Adrenal gland (tissue), 12 donors: ENCODE data around the gene LUC7L3. TPM values are rescaled to one million over a fixed set of nuclear protein-coding genes. Genes with fewer than 3 reads are reported as not detected.

Experiments
- DNase-seq, 7 donors: peaks; one replicate each; pipeline ENCODE4 v3.0.0-alpha.2; 2019 to 2020
- H3K27ac ChIP-seq, 5 donors: fragments of 200-600 bp; sonication (generic) in 4 of 5; 1 replicate in 3 of 5; 2 replicates in 2 of 5; pipeline versions ENCODE4 v1.5.1 to v1.8.0; 2016 to 2020; ENCODE audit warnings: mild to moderate bottlenecking in 1 of 5
- H3K27me3 ChIP-seq: fragments of 200-600 bp; 2 replicates; pipeline ENCODE4 v1.8.0; 2021
- H3K36me3 ChIP-seq, 2 donors: fragments of 200-600 bp; replicated peaks in 1 of 2; 1 replicate in 1 of 2; 2 replicates in 1 of 2; pipeline versions ENCODE4 v1.5.1 to v1.8.0; 2018 to 2022
- H3K4me1 ChIP-seq, 2 donors: fragments of 200-600 bp; replicated peaks in 1 of 2; 1 replicate in 1 of 2; 2 replicates in 1 of 2; pipeline versions ENCODE4 v1.5.1 to v1.8.0; 2018 to 2021
- H3K4me3 ChIP-seq, 4 donors: fragments of 200-600 bp; sonication (generic) in 3 of 4; one replicate each; pipeline ENCODE4 v1.5.1; 2016 to 2018
- H3K9me3 ChIP-seq, 3 donors: fragments of 200-600 bp; sonication (generic) in 1 of 3; replicated peaks in 1 of 3; 1 replicate in 2 of 3; 2 replicates in 1 of 3; pipeline versions ENCODE4 v1.5.1 to v1.8.0; 2016 to 2021
- POLR2A ChIP-seq, 2 donors: fragments of 450-650 bp; IDR thresholded peaks; one replicate each; pipeline ENCODE4 v1.6.1; 2017; ENCODE audit warnings: antibody characterized with exemption in 2 of 2, mild to moderate bottlenecking in 2 of 2, moderate library complexity in 1 of 2
- WGBS, 4 donors: extraction: QIAGEN DNeasy Blood & Tissue Kit in 2 of 4; methylation state at CpG; one replicate each; pipeline versions ENCODE4 v1.1.5 to v1.1.7; 2013 to 2017; 5-methylcytosine and 5-hydroxymethylcytosine counted together
- intact Hi-C, 2 donors: fragments of 100-400 bp; cut with DNase I; formaldehyde crosslinking; loops; one replicate each; pipeline versions ENCODE4 v1.14.1 to v1.15.0; 2022 to 2023
- polyA plus RNA-seq, 3 donors: library from polyadenylated mRNA; stranded (reverse); fragments of 200-250 nt in 2 of 3; fragments of 350-450 nt in 1 of 3; fragmentation: Illumina TruSeq in 1 of 3; extraction: RNeasy Lipid Tissue Mini Kit (QIAGEN cat#74804) in 1 of 3; gene quantifications; one replicate each; pipeline ENCODE4 v1.2.3, GENCODE V29; 2013 to 2014
- total RNA-seq, 9 donors: library from RNA; depleted of rRNA in 4 of 9; stranded (reverse); fragments of >200 nt in 4 of 9; fragments of 120-200 nt in 1 of 9; fragmentation: NEBNext Ultra II Directional in 1 of 9; extraction: Animal tissue kit (Norgen Biotek cat#: 25700) in 1 of 9; gene quantifications; one replicate each; pipeline versions ENCODE4 v1.1.0 to v1.2.4, GENCODE V29; 2013 to 2023
- TF ChIP-seq, protein P1 (sequence below), 6 experiments: fragments of 450-650 bp in 4 of 6; fragments of 200-600 bp in 2 of 6; sonication (generic) in 1 of 6; IDR thresholded peaks; 1 replicate in 5 of 6; 2 replicates in 1 of 6; pipeline versions ENCODE4 v1.5.1 to v1.8.0; 2016 to 2021; ENCODE audit warnings: antibody characterized with exemption in 6 of 6, mild to moderate bottlenecking in 2 of 6, moderate library complexity in 1 of 6
- donor health status: healthy with polysubstance abuse.
- donor health status: Bipolar disorder and iron deficiency.
- donor health status: DM: yes; HTN: yes; CAD: no.
- donor health status: DM: no; HTN: no; CAD: no.
- donor health status: DM: no; HTN: no; CAD: no.
- donor health status: DM: yes; HTN: yes; CAD: no.

LUC7L3 gene
- total and polyA plus RNA-seq, 12 donors = 16.1 to 248 (median 89.2) TPM

DNA sequence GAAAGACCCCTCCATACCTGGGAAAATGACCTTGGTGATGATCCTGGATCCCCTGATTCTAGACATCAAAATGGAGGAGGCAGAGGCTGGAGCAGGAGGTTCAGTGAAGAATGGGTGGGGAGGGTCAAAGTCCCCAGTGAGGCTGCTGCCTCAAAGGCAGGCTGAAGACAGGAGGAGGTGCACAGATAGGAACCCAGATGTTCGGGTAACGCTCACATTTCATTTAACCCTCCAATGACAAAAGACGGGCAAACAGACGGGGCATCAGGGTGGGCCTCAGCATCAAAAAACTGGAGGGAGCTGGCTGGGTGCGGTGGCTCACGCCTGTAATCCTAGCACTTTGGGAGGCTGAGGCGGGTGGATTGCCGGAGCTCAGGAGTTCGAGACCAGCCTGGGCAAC, 48.0 kb downstream of the LUC7L3 start, which contains the start of gene ANKRD40CL:
TSS of gene ANKRD40CL (minus strand) at position 73 of the 400 bp plus-strand sequence. CDS start 605 bp downstream, outside the sequence.
- Histone ChIP-seq H3K4me1 (peaks cover 0 to 13% of the 10 kb centered on the region in 2 donors), H3K27ac (no peak within 1 kb of the TSS), H3K27me3 (no peaks in the 10 kb centered on the region), H3K36me3 (no peaks in the 10 kb centered on the region), H3K9me3 (no peaks in the 10 kb centered on the region), H3K4me3 (no peak within 1 kb of the TSS)
- intact Hi-C loops = no loop called here
- WGBS, 4 donors = 82 to 91% (median 85%) methylated on average over 9 of the region's 9 CpGs
- no peak for TF ChIP-seq POLR2A (IDR thresholded peaks at IDR 0.05)
- peak in 2 of 7 donors; percentile 2 to 9 for DNase-seq

DNA sequence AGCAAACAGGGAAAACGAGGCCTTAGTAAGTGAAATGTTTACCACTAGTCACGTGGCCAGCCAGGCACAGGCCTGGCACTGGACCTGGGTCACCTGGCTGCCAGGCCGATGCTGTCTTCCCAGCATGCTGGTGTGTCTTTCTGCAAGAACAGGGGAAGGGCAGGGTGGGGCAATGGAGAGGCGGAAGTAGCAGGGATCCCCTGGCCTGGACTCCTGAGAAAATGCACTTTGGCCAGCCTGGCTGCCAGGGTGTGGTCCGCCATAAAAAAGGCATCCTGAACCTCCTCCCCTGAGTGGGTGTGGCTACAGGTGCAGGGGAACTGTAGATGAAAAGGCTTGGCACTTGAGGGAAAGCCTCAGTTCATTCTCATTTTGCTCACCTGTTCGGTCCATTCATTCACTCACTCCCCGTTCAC, 49.0 kb downstream of the LUC7L3 start:
- Histone ChIP-seq H3K9me3 (no peaks in the 10 kb centered on the region), H3K27me3 (no peaks in the 10 kb centered on the region), H3K4me3 (no peak overlapping the region), H3K36me3 (no peaks in the 10 kb centered on the region), H3K4me1 (peaks cover 0 to 12% of the 10 kb centered on the region in 2 donors), H3K27ac (no peak overlapping the region)
- 73 to 87% (median 84%) methylated on average over 6 to 7 of the region's 7 CpGs for WGBS, 4 donors
- no peak for TF ChIP-seq POLR2A (IDR thresholded peaks at IDR 0.05)
- TF ChIP-seq, protein P1, sequence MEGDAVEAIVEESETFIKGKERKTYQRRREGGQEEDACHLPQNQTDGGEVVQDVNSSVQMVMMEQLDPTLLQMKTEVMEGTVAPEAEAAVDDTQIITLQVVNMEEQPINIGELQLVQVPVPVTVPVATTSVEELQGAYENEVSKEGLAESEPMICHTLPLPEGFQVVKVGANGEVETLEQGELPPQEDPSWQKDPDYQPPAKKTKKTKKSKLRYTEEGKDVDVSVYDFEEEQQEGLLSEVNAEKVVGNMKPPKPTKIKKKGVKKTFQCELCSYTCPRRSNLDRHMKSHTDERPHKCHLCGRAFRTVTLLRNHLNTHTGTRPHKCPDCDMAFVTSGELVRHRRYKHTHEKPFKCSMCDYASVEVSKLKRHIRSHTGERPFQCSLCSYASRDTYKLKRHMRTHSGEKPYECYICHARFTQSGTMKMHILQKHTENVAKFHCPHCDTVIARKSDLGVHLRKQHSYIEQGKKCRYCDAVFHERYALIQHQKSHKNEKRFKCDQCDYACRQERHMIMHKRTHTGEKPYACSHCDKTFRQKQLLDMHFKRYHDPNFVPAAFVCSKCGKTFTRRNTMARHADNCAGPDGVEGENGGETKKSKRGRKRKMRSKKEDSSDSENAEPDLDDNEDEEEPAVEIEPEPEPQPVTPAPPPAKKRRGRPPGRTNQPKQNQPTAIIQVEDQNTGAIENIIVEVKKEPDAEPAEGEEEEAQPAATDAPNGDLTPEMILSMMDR (IDR thresholded peaks at IDR 0.05) = no peak
- peak in 2 of 7 donors; percentile 12 to 34 for DNase-seq
- intact Hi-C loops = no loop called here

DNA sequence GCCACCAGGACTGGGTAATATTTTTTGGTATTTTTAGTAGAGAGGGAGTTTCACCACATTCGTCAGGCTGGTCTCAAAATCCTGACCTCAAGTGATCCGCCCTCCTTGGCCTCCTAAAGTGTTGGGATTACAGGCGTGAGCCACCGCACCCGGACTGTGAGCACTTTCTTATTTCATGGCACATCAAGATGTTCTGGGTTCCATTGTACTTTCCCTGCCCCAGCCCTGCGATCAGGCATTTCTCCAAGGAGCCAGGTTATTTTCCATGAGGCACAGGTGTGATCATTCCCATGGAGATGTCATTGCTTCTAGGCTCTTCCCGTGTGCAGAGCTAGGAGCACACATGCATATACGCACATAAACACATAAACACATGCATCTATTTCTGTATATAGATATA, 50.5 kb downstream of the LUC7L3 start:
- Histone ChIP-seq H3K4me1 (peaks cover 0 to 5% of the 10 kb centered on the region in 2 donors), H3K27ac (no peak overlapping the region), H3K36me3 (no peaks in the 10 kb centered on the region), H3K4me3 (no peak overlapping the region), H3K9me3 (no peaks in the 10 kb centered on the region), H3K27me3 (no peaks in the 10 kb centered on the region)
- DNase-seq = peak in 1 of 7 donors; percentile 39
- intact Hi-C loops = no loop called here
- TF ChIP-seq, protein P1 (IDR thresholded peaks at IDR 0.05) = no peak
- TF ChIP-seq POLR2A (IDR thresholded peaks at IDR 0.05) = no peak
- 89 to 94% (median 93%) methylated on average over 8 of the region's 8 CpGs for WGBS, 4 donors

GRCh38 chr17:50770346-50770745, 50.9 kb downstream of the LUC7L3 start:
- intact Hi-C loops = no loop called here
- H3K27me3 ChIP-seq = no peaks in the 10 kb centered on the region
- no peak overlapping the region for H3K4me3 ChIP-seq
- no peak overlapping the region for H3K27ac ChIP-seq
- no peaks in the 10 kb centered on the region for H3K36me3 ChIP-seq
- H3K4me1 ChIP-seq = peaks cover 0 to 3% of the 10 kb centered on the region in 2 donors
- no peak for DNase-seq
- TF ChIP-seq POLR2A (IDR thresholded peaks at IDR 0.05) = no peak
- TF ChIP-seq, protein P1 (IDR thresholded peaks at IDR 0.05) = no peak
- no peaks in the 10 kb centered on the region for H3K9me3 ChIP-seq
- WGBS, 4 donors = 94 to 100% (median 96%) methylated on average over 2 of the region's 2 CpGs
